GM19397 (cell line): ENCODE measurements around the gene BCAR1.
"Not testable (repeated sequence)": the region's sequence is repeated elsewhere in the genome, so short reads cannot be mapped to it uniquely, and the experiment has no call there.

ENCODE experiments used
- ATAC-seq: cut with Tn5 transposase; IDR thresholded peaks from one replicate; pipeline ENCODE4 v1.9.1; 2021; ENCODE audit warnings: mild to moderate bottlenecking, moderate library complexity; ENCODE audit not compliant: unreplicated experiment

BCAR1 gene

DNA sequence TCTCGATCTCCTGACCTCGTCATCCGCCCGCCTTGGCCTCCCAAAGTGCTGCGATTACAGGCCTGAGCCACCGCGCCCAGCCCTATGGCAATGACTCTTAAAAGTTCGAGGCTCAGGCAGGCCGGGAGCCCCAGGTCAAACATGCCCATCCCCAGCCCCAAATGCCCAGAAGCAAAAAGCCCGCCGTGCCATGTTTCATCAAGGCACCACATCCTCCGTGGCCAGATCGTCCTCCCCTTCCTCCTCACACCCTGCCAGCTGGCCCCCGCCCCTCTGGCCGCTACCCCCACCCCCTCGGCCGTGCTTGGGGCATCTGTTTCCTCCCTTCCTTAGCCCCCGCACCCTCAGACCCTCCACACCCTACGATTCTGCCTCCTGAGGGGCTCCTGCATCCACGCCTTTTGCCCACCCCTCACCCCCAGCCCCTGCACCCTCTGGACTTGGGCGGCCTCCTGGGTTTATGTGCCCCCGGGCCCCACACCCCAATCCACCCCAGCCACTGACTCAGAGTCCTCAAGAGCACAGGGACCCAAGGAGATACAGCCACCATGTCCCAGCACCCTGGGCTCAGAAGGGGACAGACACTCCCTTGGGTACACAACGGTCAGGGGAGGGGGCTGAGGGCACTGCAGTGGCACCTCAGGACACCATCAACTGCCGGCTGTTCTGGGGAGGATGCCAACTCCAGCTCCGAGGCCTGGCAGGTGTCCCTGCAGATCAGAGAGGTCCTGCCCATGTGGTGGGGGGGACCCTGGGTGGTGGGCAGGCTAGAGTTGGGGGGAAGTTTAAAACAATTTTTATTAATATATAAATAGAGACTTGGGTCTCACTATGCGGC lies 25.5 kb downstream of the BCAR1 start:
- ATAC-seq, result no peak

- ATAC-seq, result no peak
Measured at GRCh38 chr16:75225092-75225491, 26.3 kb downstream of the BCAR1 start.

DNA sequence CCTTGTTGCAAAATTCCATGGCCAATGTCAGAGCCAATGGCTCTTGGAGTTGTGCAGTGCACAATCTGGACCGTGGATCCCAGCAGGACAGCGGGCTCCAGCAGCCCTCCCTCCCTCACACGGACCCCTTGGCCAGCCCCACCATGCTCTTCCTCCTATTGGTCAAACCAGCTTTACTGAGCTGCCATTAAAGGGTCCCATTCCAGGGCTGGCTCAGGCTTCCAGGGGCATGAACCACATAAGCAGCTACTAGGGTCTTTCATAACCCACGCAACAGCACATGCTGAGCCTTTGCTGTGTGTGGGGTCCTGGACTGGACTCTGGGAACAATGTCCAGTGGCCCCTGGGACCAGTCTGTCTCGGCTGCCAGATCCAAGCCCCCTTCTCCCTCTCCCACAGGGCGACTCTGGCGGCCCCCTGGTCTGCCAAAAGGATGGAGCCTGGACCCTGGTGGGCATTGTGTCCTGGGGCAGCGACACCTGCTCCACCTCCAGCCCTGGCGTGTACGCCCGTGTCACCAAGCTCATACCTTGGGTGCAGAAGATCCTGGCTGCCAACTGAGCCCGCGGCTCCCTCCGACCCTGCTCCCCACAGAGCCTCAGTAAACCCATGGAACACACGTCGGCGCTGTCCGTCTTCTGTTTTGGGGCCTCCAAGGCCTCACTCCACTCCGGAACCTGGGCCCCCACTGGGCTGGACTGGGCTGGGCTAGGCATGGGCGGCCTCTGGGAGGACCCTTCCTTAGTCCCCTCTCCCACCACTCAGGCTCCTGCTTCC lies 26.9 kb downstream of the BCAR1 start:
- ATAC-seq, result no peak

- not testable (repeated sequence) for ATAC-seq
Measured at GRCh38 chr16:75223129-75223528, 28.3 kb downstream of the BCAR1 start.

GRCh38 chr16:75222271-75222783 lies 29.1 kb downstream of the BCAR1 start:
- no peak for ATAC-seq

DNA sequence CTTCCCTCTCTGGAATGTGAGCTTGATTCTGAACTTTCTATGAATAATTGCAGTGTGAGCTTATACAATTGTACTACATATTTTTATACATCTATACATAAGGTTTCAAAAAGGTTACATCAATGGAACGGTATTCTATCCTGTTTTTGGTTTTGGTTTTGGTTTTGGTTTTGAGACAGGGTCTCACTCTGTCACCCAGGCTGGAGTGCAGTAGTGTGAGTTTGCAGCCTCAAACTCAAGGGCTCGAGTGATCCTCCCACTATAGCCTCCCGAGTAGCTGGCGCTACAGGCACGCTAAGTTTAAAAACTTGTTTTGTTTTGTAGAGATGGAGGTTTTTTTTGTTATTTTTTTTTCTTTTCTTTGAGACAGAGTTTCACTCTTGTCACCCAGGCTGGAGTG lies 31.6 kb downstream of the BCAR1 start:
- ATAC-seq, result no peak

GRCh38 chr16:75219088-75219487 lies 32.3 kb downstream of the BCAR1 start:
- no peak for ATAC-seq

DNA sequence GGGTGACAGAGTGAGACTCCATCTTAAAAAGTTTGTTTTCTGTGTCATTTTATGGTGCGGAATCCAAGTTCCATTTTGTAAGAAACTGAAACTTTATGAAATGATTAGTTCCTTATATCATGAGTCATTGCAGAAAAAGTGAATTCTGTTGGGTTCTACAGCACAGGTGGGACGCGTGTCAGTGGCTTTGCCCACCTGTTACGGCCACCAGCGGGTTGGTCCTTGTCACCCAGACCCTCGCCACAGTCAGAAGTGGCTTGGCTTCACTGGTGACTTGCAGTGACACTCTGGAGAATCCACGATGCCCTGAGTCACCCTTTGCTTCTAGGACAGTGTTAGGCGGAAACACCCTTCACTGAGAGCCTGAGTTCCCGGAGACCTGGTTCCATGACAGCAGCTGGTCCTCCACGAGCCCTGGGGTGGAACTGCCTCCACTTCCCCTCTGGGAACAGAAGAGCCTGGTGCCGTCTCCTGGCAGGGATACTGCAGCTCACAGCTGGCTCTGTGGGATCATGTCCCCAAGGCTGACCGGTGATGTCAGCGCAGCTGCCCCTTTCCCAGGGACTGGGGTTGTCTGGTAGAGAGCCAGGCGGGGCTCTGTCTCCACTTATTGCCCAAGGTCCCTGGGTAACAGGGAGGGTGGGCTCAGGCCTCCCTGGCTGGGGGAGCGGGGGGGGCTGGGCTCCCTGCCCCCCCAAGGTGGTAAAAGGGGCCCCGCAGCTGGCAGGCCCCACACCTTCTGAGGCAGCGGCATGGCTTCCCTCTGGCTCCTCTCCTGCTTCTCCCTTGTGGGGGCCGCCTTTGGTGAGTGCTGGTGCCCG lies 33.0 kb downstream of the BCAR1 start, which contains the start of gene CTRB1:
CTRB1 (plus strand) TSS at position 733 of the 821 bp plus-strand sequence; CDS start at position 753, 20 bp downstream.
- no peak for ATAC-seq

GRCh38 chr16:75217389-75217851 lies 34.0 kb downstream of the BCAR1 start:
- ATAC-seq, result no peak

DNA sequence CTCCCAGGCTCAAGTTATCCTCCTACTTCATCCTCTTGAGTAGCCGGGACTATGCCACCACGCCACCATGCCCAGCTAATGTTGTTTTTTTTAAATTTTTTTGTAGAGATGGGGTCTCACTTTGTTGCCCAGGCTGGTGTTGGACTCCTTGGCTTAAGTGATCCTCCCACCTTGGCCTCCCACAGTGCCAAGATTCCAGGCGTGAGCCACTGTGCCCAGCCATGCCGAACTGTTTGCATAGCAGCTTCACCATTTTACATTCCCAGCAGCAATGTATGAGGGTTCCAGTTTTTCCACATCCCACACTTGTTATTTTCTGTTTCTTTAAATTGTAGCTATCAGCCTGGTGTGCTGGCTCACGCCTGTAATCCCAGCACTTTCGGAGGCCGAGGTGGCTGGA lies 34.8 kb downstream of the BCAR1 start:
- no peak for ATAC-seq

DNA sequence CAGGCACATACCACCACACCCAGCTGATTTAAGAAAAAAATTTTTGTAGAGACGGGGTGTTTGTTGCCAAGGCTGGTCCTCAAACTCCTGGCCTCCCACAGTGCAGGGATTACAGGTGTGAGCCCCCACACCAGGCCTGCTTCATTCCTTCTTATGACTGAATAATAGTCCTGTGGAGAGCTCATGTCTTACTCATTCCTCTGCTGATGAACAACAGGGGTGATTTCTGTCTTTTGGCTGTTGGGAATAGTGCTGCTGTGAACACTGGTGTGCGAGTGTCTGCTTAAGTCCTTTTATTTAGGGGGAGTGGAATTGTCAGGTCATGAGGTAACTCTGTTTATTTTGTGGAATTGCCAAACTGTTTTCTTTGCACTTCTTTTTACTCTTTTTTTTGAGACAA lies 35.3 kb downstream of the BCAR1 start:
- no peak for ATAC-seq

GRCh38 chr16:75211286-75211685 lies 40.1 kb downstream of the BCAR1 start:
- not testable (repeated sequence) for ATAC-seq

- no peak for ATAC-seq
Measured at GRCh38 chr16:75209944-75210343, 41.5 kb downstream of the BCAR1 start.

DNA sequence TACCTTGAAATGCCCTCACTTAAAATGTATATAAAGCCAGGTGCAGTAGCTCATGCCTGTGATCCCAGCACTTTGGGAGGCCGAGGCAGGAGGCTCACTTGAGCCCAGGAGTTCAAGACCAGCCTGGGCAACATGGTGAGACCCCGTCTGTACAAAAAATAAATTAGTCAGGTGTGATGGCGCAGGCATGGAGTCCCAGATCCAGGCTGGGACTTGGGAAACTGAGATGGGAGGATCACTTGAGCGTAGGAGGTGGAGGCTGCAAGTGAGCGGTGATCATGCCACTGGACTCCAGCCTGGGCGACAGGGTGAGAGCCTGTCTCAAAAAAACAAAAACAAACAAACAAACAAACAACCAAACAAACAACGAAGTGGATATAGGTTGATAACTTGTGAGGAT lies 41.9 kb downstream of the BCAR1 start:
- ATAC-seq, result not testable (repeated sequence)

DNA sequence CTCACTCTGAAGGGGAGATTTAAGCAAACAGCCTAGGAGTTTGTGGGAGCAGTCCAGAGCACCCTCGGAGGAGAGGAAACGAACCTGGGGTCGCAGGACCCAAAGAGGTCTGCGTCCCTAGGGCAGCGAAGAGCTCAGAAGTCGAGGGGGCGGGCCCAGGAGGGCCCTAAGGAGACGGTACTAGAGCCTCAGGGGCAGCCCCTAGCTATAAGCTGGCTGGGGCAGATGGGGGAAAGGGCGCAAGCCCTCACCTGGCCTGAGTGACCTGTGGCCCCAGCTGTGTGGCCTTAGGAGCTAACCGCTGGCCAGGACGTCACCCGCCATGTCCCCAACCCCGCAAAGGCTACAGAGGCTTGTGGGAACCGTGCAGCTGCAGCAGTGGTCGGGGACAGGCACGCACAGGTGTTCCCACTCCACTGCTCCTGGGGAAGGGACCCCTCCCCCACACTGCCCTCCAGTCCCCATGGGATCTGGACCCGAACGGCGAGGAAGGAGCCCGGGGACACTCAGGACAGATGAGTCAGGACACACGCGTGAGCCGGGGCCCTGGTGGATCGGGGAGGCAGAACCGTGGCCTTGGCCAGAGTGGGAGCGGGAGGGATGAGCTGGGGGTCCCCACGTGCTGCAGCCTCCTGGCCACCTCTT lies 42.4 kb downstream of the BCAR1 start:
- no peak for ATAC-seq

GRCh38 chr16:75208242-75208825 lies 43.1 kb downstream of the BCAR1 start:
- ATAC-seq, result no peak

DNA sequence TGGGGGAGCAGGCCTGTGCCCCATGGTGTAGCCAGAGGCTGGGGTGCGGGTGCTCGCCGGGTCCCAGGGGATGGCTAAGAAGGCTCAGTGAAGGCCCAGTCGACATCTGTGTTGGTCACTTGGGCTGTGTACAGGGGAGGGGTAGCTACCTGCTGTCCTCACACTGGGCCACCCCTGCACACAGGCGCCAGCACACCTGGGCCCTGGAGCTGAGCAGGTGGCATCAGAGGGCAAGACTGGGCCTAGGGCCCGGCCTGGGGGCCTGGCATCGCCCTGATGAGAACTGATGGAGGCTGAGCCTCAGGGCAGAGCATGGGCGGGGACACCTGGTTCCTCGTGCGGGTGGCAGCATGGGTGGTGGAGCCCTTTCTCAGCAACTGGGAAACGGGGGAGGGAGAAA lies 43.6 kb downstream of the BCAR1 start:
- ATAC-seq, result no peak

- ATAC-seq, result no peak
Measured at GRCh38 chr16:75206749-75207451, 44.5 kb downstream of the BCAR1 start, which contains the start of gene CTRB2. Gene CTRB2, minus strand, starts transcription at chr16:75207161. Its CDS starts 20 bp downstream, at chr16:75207141.
